Measurements from ENCODE around the gene ALDH3B2. TPM values are rescaled to one million over a fixed set of nuclear protein-coding genes. Genes with fewer than 3 reads are reported as not detected.

ALDH3B2 gene
- total RNA-seq, 2 experiments from 2014 or later, result 1.5 to 8.0 TPM

- intact Hi-C loops (cut with micrococcal nuclease; ENCODE audit: unreplicated experiment), result no loop called here
- TF ChIP-seq CTCF (conservative IDR thresholded peaks at IDR 0.05; ENCODE audit: low read length), result no peak
- no peaks in the 10 kb centered on the region; the same call in 1 of the 2 replicates for H4K20me1 ChIP-seq (ENCODE audit: insufficient read depth, low read length)
- DNase-seq (ENCODE audit: low spot score), result no peak
- H3K27ac ChIP-seq (ENCODE audit: low read depth, low read length, poor library complexity, severe bottlenecking), result no peak overlapping the region
- no peak overlapping the region for H3K4me2 ChIP-seq (ENCODE audit: low read length)
- no peaks in the 10 kb centered on the region for H3K36me3 ChIP-seq (ENCODE audit: insufficient read depth, low read length)
- ChIA-PET POLR2A (interaction anchor here (1.6 kb wide), 1 partner anchor 12 kb away, joined by 5 read pairs; no protein-coding TSS in a partner anchor), CTCF (ENCODE audit: unreplicated experiment) (no interaction called here)
- peaks cover 9% of the 10 kb centered on the region for H3K4me1 ChIP-seq (ENCODE audit: insufficient read depth, low read length, poor library complexity, severe bottlenecking)
- no peaks in the 10 kb centered on the region for H3K79me2 ChIP-seq (ENCODE audit: insufficient read depth, low read depth, low read length)
- BruUV-seq (replicated peaks), result no TSS peak
- H2AFZ ChIP-seq (ENCODE audit: low read length), result no peak overlapping the region
- no peak overlapping the region for H3K4me3 ChIP-seq (ENCODE audit: low read depth, low read length, poor library complexity, severe bottlenecking)
- H3K9me3 ChIP-seq (ENCODE audit: low read length), result no peaks in the 10 kb centered on the region
- no peaks in the 10 kb centered on the region for H3K9me2 ChIP-seq (ENCODE audit: insufficient read depth, low read length)
Measured at GRCh38 chr11:67636962-67637361, 37.5 kb downstream of the ALDH3B2 start.

GRCh38 chr11:67635231-67635521 lies 39.2 kb downstream of the ALDH3B2 start:
- no peaks in the 10 kb centered on the region for H3K79me2 ChIP-seq (ENCODE audit: insufficient read depth, low read depth, low read length)
- POLR2A ChIA-PET, result interaction anchor here (0.6 to 1.6 kb wide), 5 partner anchors 12 to 820 kb away, joined by 3 to 6 read pairs (median 4); no protein-coding TSS in a partner anchor
- H4K20me1 ChIP-seq (ENCODE audit: insufficient read depth, low read length), result no peaks in the 10 kb centered on the region; the same call in 1 of the 2 replicates
- intact Hi-C loops (cut with micrococcal nuclease; ENCODE audit: unreplicated experiment), result no loop called here
- H3K36me3 ChIP-seq (ENCODE audit: insufficient read depth, low read length), result no peaks in the 10 kb centered on the region
- H3K4me3 ChIP-seq (ENCODE audit: low read depth, low read length, poor library complexity, severe bottlenecking), result no peak overlapping the region
- no peaks in the 10 kb centered on the region for H3K9me3 ChIP-seq (ENCODE audit: low read length)
- H3K4me2 ChIP-seq (ENCODE audit: low read length), result no peak overlapping the region
- H3K27ac ChIP-seq (ENCODE audit: low read depth, low read length, poor library complexity, severe bottlenecking), result no peak overlapping the region
- H3K4me1 ChIP-seq (ENCODE audit: insufficient read depth, low read length, poor library complexity, severe bottlenecking), result peaks cover 16% of the 10 kb centered on the region
- CTCF ChIA-PET (ENCODE audit: unreplicated experiment), result interaction anchor here (0.7 kb wide), 1 partner anchor 56 kb away, joined by 3 read pairs; no protein-coding TSS in a partner anchor
- no TSS peak for BruUV-seq (replicated peaks)
- H3K9me2 ChIP-seq (ENCODE audit: insufficient read depth, low read length), result no peaks in the 10 kb centered on the region
- H2AFZ ChIP-seq (ENCODE audit: low read length), result no peak overlapping the region
- TF ChIP-seq CTCF (conservative IDR thresholded peaks at IDR 0.05; ENCODE audit: low read length) (no peak), EZH2phosphoT487 (IDR thresholded peaks at IDR 0.05; ENCODE audit: borderline replicate concordance, low read depth, low read length) (no peak)
- no peak for DNase-seq (ENCODE audit: low spot score)

GRCh38 chr11:67634366-67635230 lies 39.8 kb downstream of the ALDH3B2 start:
- ChIA-PET CTCF (ENCODE audit: unreplicated experiment) (interaction anchor here (0.6 to 0.7 kb wide), 2 partner anchors 57 to 244 kb away, joined by 3 read pairs; no protein-coding TSS in a partner anchor), POLR2A (interaction anchor here (0.6 kb wide), 2 partner anchors 13 to 54 kb away, joined by 3 to 6 read pairs; no protein-coding TSS in a partner anchor)
- no TSS peak for BruUV-seq (replicated peaks)
- H3K36me3 ChIP-seq (ENCODE audit: insufficient read depth, low read length), result no peaks in the 10 kb centered on the region
- TF ChIP-seq CTCF (conservative IDR thresholded peaks at IDR 0.05; ENCODE audit: low read length), result no peak
- TF ChIP-seq EZH2phosphoT487 (IDR thresholded peaks at IDR 0.05; ENCODE audit: borderline replicate concordance, low read depth, low read length), result no peak
- intact Hi-C loops (cut with micrococcal nuclease; ENCODE audit: unreplicated experiment), result no loop called here
- no peaks in the 10 kb centered on the region; the same call in 1 of the 2 replicates for H4K20me1 ChIP-seq (ENCODE audit: insufficient read depth, low read length)
- H3K79me2 ChIP-seq (ENCODE audit: insufficient read depth, low read depth, low read length), result no peaks in the 10 kb centered on the region
- peaks cover 10% of the 10 kb centered on the region for H3K4me1 ChIP-seq (ENCODE audit: insufficient read depth, low read length, poor library complexity, severe bottlenecking)
- no peak for DNase-seq (ENCODE audit: low spot score)
- H3K4me3 ChIP-seq (ENCODE audit: low read depth, low read length, poor library complexity, severe bottlenecking), result no peak overlapping the region
- no peak overlapping the region for H3K4me2 ChIP-seq (ENCODE audit: low read length)
- no peaks in the 10 kb centered on the region for H3K9me2 ChIP-seq (ENCODE audit: insufficient read depth, low read length)
- no peak overlapping the region for H3K27ac ChIP-seq (ENCODE audit: low read depth, low read length, poor library complexity, severe bottlenecking)
- H3K9me3 ChIP-seq (ENCODE audit: low read length), result no peaks in the 10 kb centered on the region
- no peak overlapping the region for H2AFZ ChIP-seq (ENCODE audit: low read length)

Data from OCI-LY7 (cell line).